Skeletal muscle tissue (tissue), 4 donors: ENCODE measurements around the gene COLQ. TPM values are rescaled to one million over a fixed set of nuclear protein-coding genes. Genes with fewer than 3 reads are reported as not detected.

Experiments
- H3K27ac ChIP-seq: one replicate; pipeline ENCODE4 v1.7.0; 2013; ENCODE audit warnings: mild to moderate bottlenecking, low read depth, low read length, inconsistent platforms
- H3K27me3 ChIP-seq, 3 donors: one replicate each; pipeline ENCODE4 v1.7.0; 2013; ENCODE audit warnings: low read length in 3 of 3; ENCODE audit not compliant: control insufficient read depth in 3 of 3, insufficient read depth in 3 of 3
- H3K36me3 ChIP-seq, 3 donors: one replicate each; pipeline ENCODE4 v1.7.0; 2013; ENCODE audit warnings: low read length in 3 of 3; ENCODE audit not compliant: control insufficient read depth in 3 of 3, insufficient read depth in 3 of 3
- H3K4me1 ChIP-seq, 3 donors: one replicate each; pipeline ENCODE4 v1.7.0; 2013; ENCODE audit warnings: low read length in 3 of 3, mild to moderate bottlenecking in 3 of 3; ENCODE audit not compliant: control insufficient read depth in 3 of 3, insufficient read depth in 3 of 3
- H3K4me3 ChIP-seq, 3 donors: one replicate each; pipeline ENCODE4 v1.7.0; 2013; ENCODE audit warnings: low read length in 3 of 3
- H3K9ac ChIP-seq, 3 donors: one replicate each; pipeline ENCODE4 v1.7.0; 2013; ENCODE audit warnings: low read length in 3 of 3, mild to moderate bottlenecking in 3 of 3, moderate library complexity in 2 of 3, low read depth in 1 of 3
- H3K9me3 ChIP-seq, 3 donors: one replicate each; pipeline ENCODE4 v1.7.0; 2013; ENCODE audit warnings: low read length in 3 of 3; ENCODE audit not compliant: control insufficient read depth in 3 of 3
- total RNA-seq: library from RNA; depleted of rRNA; stranded (reverse); fragments of >200 nt; gene quantifications from one replicate; pipeline ENCODE4 v1.2.3, GENCODE V29; 2014
- donor health status: Osteomylitis.

The COLQ gene
- total RNA-seq, 1 donor from 2014 or later: 14.1 TPM

- Histone ChIP-seq H3K27me3 (no peaks in the 10 kb centered on the region), H3K9ac (no peak overlapping the region), H3K4me3 (no peak overlapping the region), H3K4me1 (peaks cover 10 to 49% (median 36%) of the 10 kb centered on the region in 3 donors), H3K9me3 (no peaks in the 10 kb centered on the region), H3K36me3 (peaks cover 0 to 2% (median 0%) of the 10 kb centered on the region in 3 donors), H3K27ac (peak overlapping the region; percentile 71)
Measured at GRCh38 chr3:15511156-15511555, 10.3 kb downstream of the COLQ start.

- Histone ChIP-seq H3K27ac (no peak overlapping the region), H3K27me3 (no peaks in the 10 kb centered on the region), H3K9me3 (no peaks in the 10 kb centered on the region), H3K36me3 (peaks cover 0 to 2% (median 0%) of the 10 kb centered on the region in 3 donors), H3K9ac (no peak overlapping the region), H3K4me3 (no peak overlapping the region), H3K4me1 (peaks cover 14 to 48% (median 38%) of the 10 kb centered on the region in 3 donors)
Measured at GRCh38 chr3:15510493-15510892, 11.0 kb downstream of the COLQ start.

GRCh38 chr3:15506571-15506970 is 14.9 kb downstream of the COLQ start:
- H3K9me3 ChIP-seq: no peaks in the 10 kb centered on the region
- H3K9ac ChIP-seq: no peak overlapping the region
- H3K27ac ChIP-seq: no peak overlapping the region
- no peaks in the 10 kb centered on the region for H3K27me3 ChIP-seq
- H3K4me3 ChIP-seq: no peak overlapping the region
- peaks cover 9 to 21% (median 14%) of the 10 kb centered on the region in 3 donors for H3K4me1 ChIP-seq
- H3K36me3 ChIP-seq: no peaks in the 10 kb centered on the region

GRCh38 chr3:15505479-15506165 is 15.9 kb downstream of the COLQ start:
- Histone ChIP-seq H3K4me1 (peaks cover 18 to 25% (median 20%) of the 10 kb centered on the region in 3 donors), H3K36me3 (no peaks in the 10 kb centered on the region), H3K27me3 (no peaks in the 10 kb centered on the region), H3K9me3 (no peaks in the 10 kb centered on the region), H3K27ac (no peak overlapping the region), H3K9ac (peak overlapping the region in 1 of 3 donors; percentile 5), H3K4me3 (no peak overlapping the region)

GRCh38 chr3:15502616-15503015 is 18.9 kb downstream of the COLQ start:
- Histone ChIP-seq H3K27me3 (no peaks in the 10 kb centered on the region), H3K4me3 (no peak overlapping the region), H3K36me3 (no peaks in the 10 kb centered on the region), H3K27ac (no peak overlapping the region), H3K9ac (no peak overlapping the region), H3K9me3 (no peaks in the 10 kb centered on the region), H3K4me1 (peaks cover 42 to 53% (median 44%) of the 10 kb centered on the region in 3 donors)

- Histone ChIP-seq H3K27ac (no peak overlapping the region), H3K9ac (peak overlapping the region in 1 of 3 donors; percentile 17), H3K27me3 (no peaks in the 10 kb centered on the region), H3K4me1 (peaks cover 54 to 68% (median 55%) of the 10 kb centered on the region in 3 donors), H3K36me3 (no peaks in the 10 kb centered on the region), H3K9me3 (no peaks in the 10 kb centered on the region), H3K4me3 (no peak overlapping the region)
Measured at GRCh38 chr3:15501126-15501525, 20.4 kb downstream of the COLQ start.

GRCh38 chr3:15500107-15500724 is 21.3 kb downstream of the COLQ start:
- Histone ChIP-seq H3K36me3 (no peaks in the 10 kb centered on the region), H3K9ac (peak overlapping the region in 1 of 3 donors; percentile 17), H3K27ac (peak overlapping the region; percentile 82), H3K4me3 (peak overlapping the region in 1 of 3 donors; percentile 23), H3K27me3 (no peaks in the 10 kb centered on the region), H3K9me3 (no peaks in the 10 kb centered on the region), H3K4me1 (peaks cover 53 to 70% (median 56%) of the 10 kb centered on the region in 3 donors)

- Histone ChIP-seq H3K27ac (peak overlapping the region; percentile 82), H3K9ac (no peak overlapping the region), H3K36me3 (no peaks in the 10 kb centered on the region), H3K4me1 (peaks cover 58 to 76% (median 63%) of the 10 kb centered on the region in 3 donors), H3K27me3 (no peaks in the 10 kb centered on the region), H3K4me3 (no peak overlapping the region), H3K9me3 (no peaks in the 10 kb centered on the region)
Measured at GRCh38 chr3:15499536-15499935, 22.0 kb downstream of the COLQ start.

GRCh38 chr3:15498431-15499214 is 22.9 kb downstream of the COLQ start:
- Histone ChIP-seq H3K27me3 (no peaks in the 10 kb centered on the region), H3K27ac (peak overlapping the region; percentile 82), H3K9ac (peak overlapping the region; percentile 14 to 58 (median 47)), H3K4me3 (peak overlapping the region; percentile 48 to 66 (median 57)), H3K9me3 (no peaks in the 10 kb centered on the region), H3K4me1 (peaks cover 64 to 81% (median 68%) of the 10 kb centered on the region in 3 donors), H3K36me3 (no peaks in the 10 kb centered on the region)
